ENCODE measurements around the gene WASF2.
"Not testable (repeated sequence)": the region's sequence is repeated elsewhere in the genome, so short reads cannot be mapped to it uniquely, and the experiment has no call there.

WASF2 gene

DNA sequence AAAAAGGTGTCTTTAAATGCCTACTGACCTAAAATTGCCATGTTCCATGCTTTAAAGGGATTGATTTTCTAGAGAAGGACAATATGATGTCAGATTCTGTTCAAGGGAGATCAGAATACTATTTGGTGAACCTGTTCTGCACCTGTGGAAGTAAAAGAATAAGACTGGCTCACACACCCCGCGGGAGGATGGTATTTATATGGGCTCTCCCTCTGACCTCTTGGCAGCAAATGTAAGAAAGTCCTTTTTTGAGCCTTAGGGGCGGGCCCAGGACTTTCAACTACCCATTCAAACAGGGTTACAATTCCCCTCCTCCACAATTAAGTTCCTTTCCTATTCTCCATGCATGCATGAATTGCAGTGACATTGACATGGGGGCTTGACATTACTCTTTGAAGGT lies 42.1 kb downstream of the WASF2 start:
- DNase-seq: no peak

DNA sequence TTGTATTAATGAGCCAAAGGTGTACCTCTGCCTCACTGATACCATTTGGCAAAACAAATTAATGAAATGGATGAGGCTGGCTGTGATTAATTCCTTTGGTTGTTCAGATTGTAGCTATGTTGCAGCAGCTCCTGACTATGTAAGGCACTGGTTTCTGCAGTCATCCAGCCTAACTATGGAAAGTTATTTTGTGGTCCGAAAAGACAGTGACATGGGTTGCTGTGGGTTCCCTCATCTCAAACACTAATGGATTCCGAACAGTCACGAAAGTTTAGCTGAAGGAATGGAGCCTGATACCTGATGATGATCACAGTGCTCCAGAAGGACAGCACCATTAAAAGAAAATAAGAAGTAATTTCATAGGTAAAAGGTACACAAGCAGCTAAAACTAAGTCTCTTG lies 42.6 kb downstream of the WASF2 start:
- DNase-seq: no peak

DNA sequence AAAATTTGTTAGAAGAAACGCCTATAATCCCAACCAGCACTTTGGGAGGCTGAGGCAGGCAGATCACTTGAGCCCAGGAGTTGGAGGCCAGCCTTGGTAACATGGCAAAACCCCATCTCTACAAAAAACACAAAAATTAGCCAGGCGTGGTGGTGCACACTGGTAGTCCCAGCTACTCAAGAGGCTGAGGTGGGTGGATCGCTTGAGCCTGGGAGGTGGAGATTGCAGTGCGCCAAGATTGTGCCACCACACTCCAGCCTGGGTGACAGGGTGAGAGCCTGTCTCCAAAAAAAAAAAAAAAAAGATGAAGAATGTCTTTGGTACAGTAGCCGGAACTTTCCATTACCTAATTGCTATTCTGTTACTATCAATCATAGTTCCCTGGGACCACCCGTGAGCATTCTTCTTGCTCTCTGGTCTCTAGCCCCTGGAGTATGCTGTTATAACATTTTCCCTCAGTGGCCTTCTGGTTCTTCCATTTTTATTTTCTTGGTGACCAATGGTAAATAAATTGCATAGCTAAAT lies 43.4 kb downstream of the WASF2 start:
- no peak for DNase-seq

DNA sequence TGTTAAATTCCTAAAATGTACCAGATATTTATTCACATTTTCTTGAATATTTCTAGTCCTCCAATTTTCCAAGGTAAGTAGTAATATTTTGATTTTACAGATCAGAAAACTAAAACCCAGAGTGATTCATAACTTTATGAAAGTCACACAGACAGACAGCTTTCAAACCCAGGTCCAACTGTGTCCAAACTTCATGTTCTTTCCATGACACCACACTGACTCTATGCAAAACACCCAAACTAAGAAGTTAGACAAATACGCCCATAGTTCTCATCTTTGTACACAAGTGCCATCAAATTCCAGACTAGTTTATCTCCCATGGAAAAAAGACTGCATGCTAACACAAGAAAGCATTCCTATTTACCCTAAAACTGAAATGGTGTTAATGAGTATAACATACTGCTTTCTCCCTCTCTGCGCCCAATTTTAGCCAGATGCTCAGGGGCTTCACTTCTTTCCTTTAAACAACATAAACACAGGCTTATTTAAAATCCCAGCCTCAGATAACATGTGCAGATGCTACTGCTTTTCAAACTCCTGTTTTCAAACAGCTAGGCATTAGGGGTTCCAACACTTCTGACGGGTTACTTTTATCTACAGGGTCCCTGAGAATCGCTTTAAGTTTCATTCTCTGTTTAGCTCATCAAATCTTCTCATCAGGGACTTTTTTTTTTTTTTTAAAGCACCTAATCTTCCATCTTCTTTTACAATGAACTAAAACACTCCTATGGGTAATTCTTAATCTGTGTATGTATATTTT lies 44.6 kb downstream of the WASF2 start:
- no peak for DNase-seq

DNA sequence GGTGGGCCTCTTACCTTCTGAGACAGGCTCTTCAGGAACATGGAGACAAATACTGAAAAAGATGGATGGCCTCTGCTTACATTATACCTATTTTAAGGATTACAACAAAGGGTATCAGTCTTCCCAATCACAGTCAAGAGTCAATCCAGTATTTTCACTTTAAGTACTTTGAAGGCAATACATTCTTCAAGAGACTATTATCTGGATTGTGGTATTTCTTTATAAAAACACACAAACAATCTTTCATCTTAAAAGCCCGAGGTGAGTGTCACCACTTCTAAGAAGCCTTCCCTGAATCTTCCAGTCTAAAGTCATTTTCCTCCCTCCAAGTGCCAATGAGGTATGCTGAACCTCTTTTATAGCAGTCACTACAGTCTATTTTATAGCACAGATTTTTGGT lies 45.3 kb downstream of the WASF2 start:
- DNase-seq: no peak

DNA sequence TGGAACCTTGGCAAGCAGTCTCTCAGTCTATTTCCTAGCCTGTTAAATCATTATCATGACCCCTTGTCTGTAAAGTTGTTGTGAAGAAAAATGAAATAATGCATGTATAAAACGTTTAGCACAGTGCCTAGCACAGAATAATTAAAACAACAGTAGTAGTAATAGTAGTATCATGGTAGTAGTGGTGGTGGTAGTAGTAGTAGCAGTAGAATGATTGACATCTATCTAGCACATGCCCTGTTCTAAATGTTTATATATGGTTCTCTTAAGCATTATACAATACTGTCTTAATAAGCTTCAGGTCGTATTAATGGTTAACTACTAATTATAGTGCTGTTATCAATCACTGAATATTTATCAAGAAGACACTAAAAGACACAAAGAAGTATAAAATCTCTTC lies 50.8 kb downstream of the WASF2 start:
- no peak for DNase-seq

DNA sequence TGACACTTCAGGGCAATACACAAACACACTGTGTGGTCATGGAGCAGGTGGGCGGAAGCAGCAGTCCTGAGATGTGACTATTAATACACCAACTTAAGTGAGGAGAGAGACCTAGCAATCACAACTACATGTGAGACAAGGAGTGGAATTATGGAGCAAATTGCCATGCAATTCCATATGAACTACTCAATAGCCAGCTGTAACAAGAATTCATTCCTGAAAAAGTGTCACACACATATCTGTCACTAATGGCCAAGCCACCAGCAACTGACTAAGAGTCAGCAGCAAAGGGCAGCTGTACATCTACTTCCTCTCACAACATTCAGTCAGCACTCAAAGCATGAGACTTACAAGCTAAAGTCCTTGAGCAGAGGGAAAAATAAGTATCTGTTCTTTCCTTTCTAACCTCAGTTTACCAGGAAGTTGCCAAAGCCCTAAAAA lies 51.3 kb downstream of the WASF2 start:
- DNase-seq: no peak

DNA sequence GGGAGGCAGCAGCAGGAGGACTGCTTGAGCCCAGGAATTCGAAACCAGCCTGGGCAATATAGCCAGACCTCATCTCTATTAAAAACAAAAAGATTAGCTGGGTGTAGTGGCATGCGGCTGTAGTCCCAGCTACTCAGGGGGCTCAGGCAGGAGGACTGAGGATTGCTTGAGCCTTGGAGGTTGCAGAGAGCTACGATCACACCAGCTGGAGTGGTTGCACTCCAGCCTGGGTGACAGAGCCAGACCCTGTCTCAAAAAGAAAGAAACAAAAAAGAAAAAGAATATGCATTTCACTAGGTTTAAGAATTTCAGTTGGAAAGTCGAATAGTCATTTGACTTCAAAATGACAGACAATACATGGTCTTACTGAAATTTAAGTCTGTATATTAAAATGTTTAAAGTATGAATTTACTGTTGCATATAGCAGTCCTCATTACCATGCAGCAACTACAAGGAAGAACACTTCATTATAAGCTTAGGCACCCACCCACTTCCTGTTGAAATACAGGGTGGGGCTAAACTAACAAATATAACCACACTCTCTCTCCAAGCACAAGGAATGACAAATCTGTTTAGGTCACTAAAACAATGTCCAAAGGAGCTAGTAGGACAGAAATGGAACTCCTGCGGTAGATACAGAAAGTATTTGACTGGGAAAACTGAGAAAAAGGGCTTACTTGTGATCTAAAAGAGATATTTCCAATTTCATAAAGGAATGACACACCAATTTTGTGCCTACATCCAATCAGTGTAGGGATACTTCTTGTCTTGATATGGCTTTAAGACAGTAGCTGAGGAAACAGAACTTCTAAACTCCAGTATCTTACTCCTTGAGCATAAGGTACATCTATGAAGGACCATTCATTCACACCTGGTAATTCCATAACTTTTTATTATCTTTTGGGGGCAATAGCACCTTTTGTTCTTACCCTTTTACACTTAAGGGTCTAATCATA lies 53.5 kb downstream of the WASF2 start:
- DNase-seq: no peak

DNA sequence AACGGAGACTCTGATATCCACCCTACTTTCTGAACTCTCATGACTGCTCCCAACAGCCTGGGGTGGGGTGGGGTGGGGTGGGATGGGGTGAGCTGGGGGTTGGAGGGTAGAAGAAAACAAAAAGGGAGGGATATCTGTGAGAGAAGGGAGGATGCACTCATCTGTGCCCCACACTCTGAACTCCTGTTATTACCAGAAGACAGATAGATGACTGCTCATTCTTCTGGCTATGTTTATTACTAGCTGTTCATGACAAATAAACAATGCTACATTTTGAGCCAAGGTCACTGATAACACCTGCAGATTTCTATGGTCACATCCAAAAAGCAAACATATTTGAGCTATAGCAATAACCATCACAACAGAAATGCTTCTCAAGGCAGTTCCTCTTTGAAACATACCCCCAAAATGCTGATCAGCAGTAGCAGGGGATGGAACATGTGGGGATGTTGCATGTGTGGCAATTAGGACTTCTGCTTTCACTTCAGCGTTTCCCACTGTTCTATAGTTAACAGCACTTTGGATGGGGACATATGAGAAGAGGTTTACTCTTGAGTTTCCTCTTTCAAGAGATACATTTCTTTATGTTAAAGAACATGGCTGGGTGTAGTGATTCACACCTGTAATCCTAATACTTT lies 54.3 kb downstream of the WASF2 start:
- no peak for DNase-seq

DNA sequence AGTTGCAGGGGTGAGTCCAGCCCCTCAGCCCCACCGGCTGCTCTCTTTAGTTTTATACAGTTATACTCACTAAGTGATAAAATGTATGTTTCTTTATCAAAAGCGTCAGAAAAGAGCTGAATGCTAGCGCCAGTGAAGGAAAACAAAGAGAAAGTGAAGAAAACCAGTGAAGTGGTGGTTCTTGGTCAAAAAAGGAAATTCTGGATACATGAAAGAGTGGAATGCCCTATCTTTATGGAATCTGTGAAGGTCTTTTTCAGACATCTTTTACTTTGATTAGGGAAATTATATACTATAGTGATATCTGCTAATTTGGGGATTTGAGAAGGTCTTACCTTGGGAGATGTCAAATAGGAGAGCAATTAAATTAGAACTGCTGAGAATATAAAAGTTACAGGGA lies 56.3 kb downstream of the WASF2 start:
- DNase-seq: no peak

DNA sequence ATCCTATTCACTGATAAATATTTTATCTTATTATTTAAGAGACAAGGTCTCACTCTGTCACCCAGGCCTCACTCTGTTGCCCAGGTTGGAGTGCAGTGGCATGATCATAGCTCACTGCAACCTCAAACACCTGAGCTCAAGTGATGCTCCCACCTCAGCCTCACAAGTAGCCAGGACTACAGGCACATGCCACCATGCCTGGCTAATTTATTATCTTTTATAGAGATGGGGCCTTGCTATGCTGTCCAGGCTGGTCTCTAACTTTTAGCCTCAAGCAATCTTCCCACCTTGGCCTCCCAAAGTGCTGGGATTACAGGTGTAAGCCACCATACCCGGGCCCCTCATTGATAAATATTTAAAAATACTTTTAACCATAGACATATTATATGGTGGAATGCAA lies 57.2 kb downstream of the WASF2 start:
- not testable (repeated sequence) for DNase-seq

DNA sequence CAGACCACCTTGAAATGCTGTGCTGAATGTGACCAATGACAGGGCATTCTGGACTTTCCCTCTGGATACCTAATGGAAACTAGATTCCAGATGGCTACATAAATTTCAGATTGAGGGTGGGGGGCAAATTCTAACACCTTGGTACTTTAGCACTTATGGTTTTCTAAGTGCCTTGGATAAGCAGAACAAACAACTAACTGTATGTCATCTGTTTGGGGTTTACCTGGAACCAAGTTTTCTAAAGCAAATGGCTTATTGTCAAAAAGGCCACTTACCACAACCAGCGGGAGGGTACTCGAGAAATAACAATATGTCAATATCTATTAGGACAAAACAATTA lies 58.4 kb downstream of the WASF2 start:
- DNase-seq: no peak

DNA sequence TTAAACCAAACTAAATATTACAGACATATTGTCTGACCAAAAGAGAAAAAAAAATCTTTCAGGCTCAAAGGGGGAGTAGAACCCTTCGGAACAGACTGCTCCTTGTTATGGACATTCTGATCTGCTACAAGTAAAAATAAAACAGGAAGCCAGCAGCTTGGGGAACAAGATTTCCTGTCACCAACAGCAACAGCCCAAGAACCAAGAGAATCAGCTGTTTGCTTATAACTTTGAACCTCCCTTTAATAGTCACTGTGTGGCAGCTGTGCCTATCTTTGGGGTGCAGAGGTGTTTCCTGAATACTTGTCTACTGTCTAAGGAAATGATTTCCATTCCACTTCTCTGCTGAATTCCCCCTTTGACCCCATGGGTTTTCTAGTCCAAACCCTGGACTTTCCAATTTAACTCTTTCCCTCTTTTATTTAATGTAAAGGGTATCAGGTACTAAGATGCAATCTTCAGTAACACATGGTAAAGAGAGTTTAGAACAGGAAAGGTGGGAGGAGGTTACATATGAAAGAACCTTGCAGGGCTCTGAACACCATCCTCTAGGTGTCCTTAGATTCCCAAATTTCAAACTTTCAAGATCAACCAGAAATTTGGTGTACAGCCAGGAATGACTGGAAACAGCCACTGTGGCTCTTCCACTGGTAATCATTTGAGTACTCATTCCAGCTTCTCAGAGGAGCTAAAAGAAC lies 58.9 kb downstream of the WASF2 start:
- DNase-seq: no peak

DNA sequence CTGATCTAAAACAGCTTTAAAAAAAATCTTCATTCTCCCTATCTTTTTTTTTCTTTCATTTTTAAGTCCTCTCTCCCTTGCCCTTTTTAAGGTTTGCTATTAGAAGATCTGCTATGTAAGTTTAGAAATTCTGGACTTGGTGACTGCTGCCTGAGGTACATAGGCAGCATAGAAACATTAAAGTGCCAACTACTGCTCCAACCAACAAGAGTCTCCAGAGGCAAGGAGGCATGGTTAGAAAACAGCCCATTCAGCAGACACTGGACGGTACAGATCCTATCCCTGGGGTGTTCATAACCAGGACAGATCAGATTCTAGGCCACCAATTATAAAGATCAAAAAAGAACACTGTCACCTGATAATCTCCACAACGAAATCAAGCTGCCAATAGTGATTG lies 60.9 kb downstream of the WASF2 start:
- no peak for DNase-seq

DNA sequence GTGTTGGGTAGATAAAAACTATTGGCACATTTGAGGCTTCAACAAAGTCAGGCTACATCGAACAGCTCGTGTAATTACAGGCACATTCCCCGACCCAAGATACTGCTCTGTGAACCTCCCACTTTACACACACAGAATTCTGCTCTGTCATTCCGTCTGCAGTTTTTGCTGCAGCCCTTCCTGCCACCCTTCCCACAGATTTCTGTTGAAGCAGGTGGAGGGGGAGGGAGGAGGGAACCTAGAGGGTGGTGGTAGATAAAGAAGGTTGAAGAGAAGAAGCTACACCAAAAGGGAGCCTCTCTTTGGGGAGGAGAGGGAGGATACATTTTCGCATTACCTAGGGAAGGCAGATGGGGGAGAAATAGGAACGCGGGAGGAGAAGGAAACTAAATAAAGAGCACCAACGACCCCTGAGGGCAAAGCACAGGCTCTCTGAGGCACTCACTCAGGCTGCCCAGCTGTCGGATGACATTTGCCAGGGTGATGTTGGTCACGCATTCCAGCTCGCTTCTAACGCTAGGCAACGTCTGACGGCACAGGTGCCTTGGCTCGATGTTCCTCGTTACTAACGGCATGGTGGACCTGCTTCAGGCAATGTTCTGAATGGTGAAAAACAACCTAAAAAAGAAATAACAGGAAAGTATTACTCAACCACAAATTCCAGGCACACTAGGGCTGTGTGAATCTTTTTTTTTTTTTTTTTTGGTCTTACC lies 61.5 kb downstream of the WASF2 start:
- DNase-seq: no peak

DNA sequence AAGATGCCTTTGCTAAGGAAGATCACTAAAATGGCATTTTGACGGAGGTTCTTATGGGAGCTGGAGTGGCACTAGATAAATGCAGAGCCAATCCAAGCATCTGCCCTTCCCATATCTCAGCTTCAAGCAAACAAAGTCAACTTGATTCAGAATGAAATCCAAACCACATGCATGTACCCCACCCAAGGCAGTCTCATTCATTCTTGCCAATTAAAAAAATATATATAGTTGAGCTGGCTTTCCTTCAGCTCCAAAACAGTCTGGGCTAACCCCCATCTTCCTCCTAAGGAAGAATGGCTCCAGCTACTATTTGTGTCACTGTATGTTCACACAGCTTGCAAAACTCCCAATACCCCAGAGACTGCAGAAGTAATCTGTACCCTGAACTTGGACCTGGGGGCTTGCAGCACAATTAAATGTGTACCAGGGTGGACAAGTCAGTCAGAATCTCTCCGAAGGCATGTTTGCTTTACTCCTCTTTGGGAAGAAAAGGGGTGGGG lies 62.1 kb downstream of the WASF2 start:
- DNase-seq: no peak

DNA sequence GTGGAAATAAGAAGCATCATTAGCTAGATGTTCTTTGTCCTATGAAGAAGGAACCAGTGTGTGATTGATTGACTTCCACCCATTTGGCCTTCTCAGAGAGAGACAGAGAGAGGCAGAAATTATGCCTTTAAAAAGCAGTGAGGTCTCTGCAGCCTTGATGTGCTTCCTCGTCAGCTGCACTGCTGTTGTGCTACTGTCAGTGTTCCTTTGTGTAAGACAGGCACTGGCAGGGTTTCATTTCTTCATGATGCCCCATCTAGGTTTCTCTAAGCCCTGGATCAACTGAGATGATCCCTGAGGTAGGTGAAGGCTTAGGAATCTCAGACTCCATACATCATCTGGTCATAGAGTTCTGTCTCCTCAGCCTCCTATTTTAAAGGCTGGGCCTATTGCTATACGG lies 62.6 kb downstream of the WASF2 start:
- no peak for DNase-seq

DNA sequence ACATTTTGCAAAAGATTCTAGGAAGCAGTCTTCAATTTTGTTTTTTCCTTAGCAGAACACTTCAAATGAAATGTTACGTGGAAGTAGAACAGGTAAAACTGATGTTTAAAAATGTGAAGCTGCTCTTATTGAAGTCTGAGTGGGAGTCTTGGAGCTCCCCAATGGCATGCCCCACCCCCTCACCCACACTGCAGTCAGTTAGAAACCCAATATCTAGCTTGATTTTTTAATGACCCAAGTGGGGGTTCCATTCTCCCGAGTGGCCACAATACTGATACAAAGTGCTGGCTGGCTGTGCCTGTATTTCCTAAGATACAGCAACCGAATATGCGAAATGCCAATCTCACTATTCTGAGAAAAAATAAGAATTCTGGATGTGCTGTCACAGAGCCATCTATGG lies 66.3 kb downstream of the WASF2 start:
- DNase-seq: no peak

DNA sequence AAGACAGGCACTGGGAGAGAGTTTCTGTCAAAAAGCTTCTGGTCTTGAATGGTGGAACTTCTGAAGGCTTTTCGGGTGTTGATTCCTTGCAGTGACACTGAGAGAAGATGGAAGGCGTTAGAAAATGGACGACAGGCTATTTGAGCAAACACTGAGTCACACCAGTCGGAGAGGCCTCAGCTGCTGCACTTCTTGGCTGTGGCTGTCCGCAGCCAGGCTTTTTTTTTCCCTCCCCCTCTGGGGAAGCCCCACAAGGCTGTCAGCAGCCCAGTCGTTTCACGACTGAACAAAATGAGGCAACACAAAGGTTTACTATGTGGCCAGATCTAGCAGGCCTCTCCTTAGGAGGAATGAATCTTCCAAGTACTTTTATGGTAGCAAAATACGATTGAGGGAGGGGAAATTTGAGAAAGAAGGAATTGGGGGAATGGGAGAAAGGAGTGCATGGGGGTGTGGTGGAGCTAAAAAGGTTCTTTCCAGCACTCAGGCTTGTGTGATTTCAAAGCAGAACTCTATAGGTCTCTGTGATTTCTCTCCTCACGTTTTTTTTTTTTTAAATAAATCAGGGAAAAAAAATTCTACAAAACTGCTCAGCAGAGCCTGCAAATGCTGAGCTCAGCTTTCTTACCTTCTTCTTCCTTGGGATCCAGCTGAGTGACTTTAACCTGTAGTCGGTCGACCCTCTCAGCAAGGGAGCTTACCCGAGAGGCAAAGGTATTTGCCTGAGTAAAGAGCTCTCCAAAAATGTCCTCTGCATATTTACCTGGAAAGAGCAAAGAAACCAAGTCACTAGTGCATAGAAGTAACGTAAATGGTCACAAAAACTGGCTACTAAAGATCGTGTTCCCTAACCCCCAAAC lies 71.4 kb downstream of the WASF2 start:
- no peak for DNase-seq

DNA sequence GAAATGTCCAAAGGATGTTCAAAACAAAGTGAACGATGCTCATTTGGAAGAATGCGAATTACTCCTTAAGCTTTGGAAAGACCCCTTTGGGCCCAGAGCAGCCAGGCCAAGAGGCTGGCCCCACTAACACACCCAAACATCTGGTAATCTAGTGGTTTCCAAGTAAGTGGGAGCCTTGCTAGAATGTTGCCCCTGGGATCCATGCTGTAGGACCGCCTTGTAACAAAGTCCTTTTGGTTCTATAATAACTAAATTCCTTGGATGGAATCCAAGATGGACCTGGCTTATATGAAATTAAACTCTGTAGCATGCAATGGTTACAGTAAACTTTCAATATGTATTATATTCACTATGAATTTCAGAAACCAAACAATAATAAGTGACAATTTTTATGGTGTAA lies 72.3 kb downstream of the WASF2 start:
- DNase-seq: no peak

Data from NCI-H2029 treated with DMSO at 0.1 percent for 48 hours (cell line).